ENCODE results near the gene SELENOT. TPM values are rescaled to one million over a fixed set of nuclear protein-coding genes. Genes with fewer than 3 reads are reported as not detected.

Gene SELENOT
- total RNA-seq: 10 to 100 TPM; 80.7 to 90.2 (median 84.6) TPM
- long read RNA-seq, donor 1, transcript SELENOT-202 (6 exons, 3,469 nt): major isoform, 102 of 109 reads
- long read RNA-seq, donor 1, partial matches to known transcripts: 1 of 109 reads
- long read RNA-seq, donor 1, other reads (novel, unspliced or antisense): 3 of 109 reads
- long read RNA-seq, donor 2, transcript SELENOT-202 (6 exons, 3,469 nt): major isoform, 81 of 86 reads
- long read RNA-seq, donor 2, partial matches to known transcripts: 2 of 86 reads
- long read RNA-seq, donor 2, other reads (novel, unspliced or antisense): 0 of 86 reads

GRCh38 chr3:150603153-150603979 lies at the start of gene SELENOT:
Gene SELENOT (plus strand): TSS chr3:150603321. CDS start chr3:150603363, 42 bp downstream.
- Histone ChIP-seq H3K36me3 (ENCODE audit: low read depth) (no peaks in the 10 kb centered on the region), H3K4me1 (ENCODE audit: low read depth) (peaks cover 22% of the 10 kb centered on the region), H3K9me3 (no peaks in the 10 kb centered on the region), H3K4me3 (peak within 1 kb of the TSS; percentile 56)
- peak; percentile 96 for ATAC-seq
- intact Hi-C loops (cut with DNase I, micrococcal nuclease): no loop called here
- TF ChIP-seq CTCF (IDR thresholded peaks at IDR 0.05): no peak
- peak; percentile 93 to 97 (median 95) for DNase-seq

- TF ChIP-seq CTCF (IDR thresholded peaks at IDR 0.05): no peak
- DNase-seq: no peak
- no peaks in the 10 kb centered on the region for H3K36me3 ChIP-seq (ENCODE audit: low read depth)
- intact Hi-C loops (cut with DNase I, micrococcal nuclease): no loop called here
- H3K9me3 ChIP-seq: no peaks in the 10 kb centered on the region
- H3K4me3 ChIP-seq: no peak overlapping the region
- no peak for ATAC-seq
- no peaks in the 10 kb centered on the region for H3K4me1 ChIP-seq (ENCODE audit: low read depth)
Observed at GRCh38 chr3:150555859-150556436, 47.2 kb upstream of the SELENOT start.

- no peak for ATAC-seq
- TF ChIP-seq CTCF (IDR thresholded peaks at IDR 0.05): no peak
- Histone ChIP-seq H3K9me3 (no peaks in the 10 kb centered on the region), H3K4me1 (ENCODE audit: low read depth) (no peaks in the 10 kb centered on the region), H3K4me3 (no peak overlapping the region), H3K36me3 (ENCODE audit: low read depth) (no peaks in the 10 kb centered on the region)
- intact Hi-C loops (cut with DNase I, micrococcal nuclease): no loop called here
- no peak for DNase-seq
Observed at GRCh38 chr3:150556792-150557191, 46.3 kb upstream of the SELENOT start.

GRCh38 chr3:150557725-150558124 lies 45.4 kb upstream of the SELENOT start:
- H3K9me3 ChIP-seq: no peaks in the 10 kb centered on the region
- no peak for TF ChIP-seq CTCF (IDR thresholded peaks at IDR 0.05)
- no peaks in the 10 kb centered on the region for H3K4me1 ChIP-seq (ENCODE audit: low read depth)
- H3K4me3 ChIP-seq: no peak overlapping the region
- ATAC-seq: no peak
- DNase-seq: no peak
- H3K36me3 ChIP-seq (ENCODE audit: low read depth): no peaks in the 10 kb centered on the region
- intact Hi-C loops (cut with DNase I, micrococcal nuclease): no loop called here

- intact Hi-C loops (cut with DNase I, micrococcal nuclease): no loop called here
- Histone ChIP-seq H3K4me3 (no peak overlapping the region), H3K36me3 (ENCODE audit: low read depth) (no peaks in the 10 kb centered on the region), H3K9me3 (no peaks in the 10 kb centered on the region), H3K4me1 (ENCODE audit: low read depth) (no peaks in the 10 kb centered on the region)
- no peak for TF ChIP-seq CTCF (IDR thresholded peaks at IDR 0.05)
- ATAC-seq (no peak), DNase-seq (no peak)
Observed at GRCh38 chr3:150564243-150564642, 38.9 kb upstream of the SELENOT start.
